SK-N-SH treated with all-trans-retinoic acid at 6 μM for 48 hours (cell line): ENCODE data around the gene NOXA1.

Experiments
- ATAC-seq: fragments of 200-7000 bp; cut with Tn5 transposase; 3 replicates; pipeline ENCODE4 v1.9.1; 2020; ENCODE audit warnings: mild to moderate bottlenecking, moderate library complexity
- BACH2 ChIP-seq: fragments of 250-450 bp; sonication (Bioruptor Pico); IDR thresholded peaks from 2 replicates; pipeline ENCODE4 v1.9.0; 2021; ENCODE audit warnings: mild to moderate bottlenecking, borderline replicate concordance
- CSRNP3 ChIP-seq: fragments of 250-450 bp; sonication (Bioruptor Pico); IDR thresholded peaks from 2 replicates; pipeline ENCODE4 v1.5.1; 2021; ENCODE audit warnings: mild to moderate bottlenecking, moderate library complexity
- ESRRG ChIP-seq: fragments of 250-450 bp; sonication (Bioruptor Pico); IDR thresholded peaks from 2 replicates; pipeline ENCODE4 v1.6.1; 2021; ENCODE audit warnings: mild to moderate bottlenecking
- GLIS3 ChIP-seq: fragments of 250-450 bp; sonication (Bioruptor Pico); IDR thresholded peaks from 2 replicates; pipeline ENCODE4 v1.5.0; 2020; ENCODE audit warnings: mild to moderate bottlenecking, moderate library complexity
- ISL1 ChIP-seq: fragments of 250-450 bp; sonication (Bioruptor Pico); IDR thresholded peaks from 2 replicates; pipeline ENCODE4 v2.1.2; 2022; ENCODE audit warnings: mild to moderate bottlenecking, moderate library complexity
- OSR1 ChIP-seq: fragments of 250-450 bp; sonication (Bioruptor Pico); IDR thresholded peaks from 2 replicates; pipeline ENCODE4 v1.8.0; 2022; ENCODE audit warnings: moderate library complexity, mild to moderate bottlenecking, inconsistent platforms
- PATZ1 ChIP-seq: fragments of 250-450 bp; sonication (Bioruptor Pico); IDR thresholded peaks from 2 replicates; pipeline ENCODE4 v1.8.0; 2020; ENCODE audit warnings: mild to moderate bottlenecking, moderate library complexity, borderline replicate concordance
- POU6F1 ChIP-seq: fragments of 250-450 bp; sonication (Bioruptor Pico); IDR thresholded peaks from 2 replicates; pipeline ENCODE4 v1.8.0; 2021; ENCODE audit warnings: low read depth, mild to moderate bottlenecking, moderate library complexity, borderline replicate concordance
- PPARA ChIP-seq: fragments of 250-450 bp; sonication (Bioruptor Pico); IDR thresholded peaks from 2 replicates; pipeline ENCODE4 v1.5.0; 2020; ENCODE audit warnings: mild to moderate bottlenecking, borderline replicate concordance
- RARB ChIP-seq: fragments of 250-450 bp; sonication (Bioruptor Pico); IDR thresholded peaks from 2 replicates; pipeline ENCODE4 v1.8.0; 2021; ENCODE audit warnings: mild to moderate bottlenecking, moderate library complexity
- SNAI2 ChIP-seq: fragments of 250-450 bp; sonication (Bioruptor Pico); IDR thresholded peaks from 2 replicates; pipeline ENCODE4 v1.5.0; 2020; ENCODE audit warnings: mild to moderate bottlenecking, moderate library complexity
- TCF4 ChIP-seq: fragments of 250-450 bp; sonication (Bioruptor Pico); IDR thresholded peaks from 2 replicates; pipeline ENCODE4 v1.8.0; 2021; ENCODE audit warnings: mild to moderate bottlenecking, moderate library complexity, borderline replicate concordance
- TOX ChIP-seq: fragments of 250-450 bp; sonication (Bioruptor Pico); IDR thresholded peaks from 2 replicates; pipeline ENCODE4 v1.8.0; 2021; ENCODE audit warnings: mild to moderate bottlenecking, moderate library complexity, borderline replicate concordance
- ZC3H10 ChIP-seq: fragments of 250-450 bp; sonication (Bioruptor Pico); IDR thresholded peaks from 2 replicates; pipeline ENCODE4 v1.5.1; 2021; ENCODE audit warnings: mild to moderate bottlenecking, moderate library complexity
- ZFP3 ChIP-seq: fragments of 250-450 bp; sonication (Bioruptor Pico); IDR thresholded peaks from 2 replicates; pipeline ENCODE4 v1.5.0; 2020; ENCODE audit warnings: mild to moderate bottlenecking, moderate library complexity
- ZFP30 ChIP-seq: fragments of 450-650 bp; formaldehyde crosslinking; IDR thresholded peaks from 2 replicates; pipeline ENCODE4 v1.5.0; 2022; ENCODE audit warnings: mild to moderate bottlenecking, moderate library complexity
- ZNF565 ChIP-seq: fragments of 450-650 bp; formaldehyde crosslinking; conservative IDR thresholded peaks from 2 replicates; pipeline ENCODE4 v1.5.0; 2020; ENCODE audit warnings: low read depth, mild to moderate bottlenecking, moderate library complexity
- ZNF70 ChIP-seq: fragments of 450-650 bp; formaldehyde crosslinking; IDR thresholded peaks from 2 replicates; pipeline ENCODE4 v1.5.0; 2020; ENCODE audit warnings: mild to moderate bottlenecking, moderate library complexity
- ZNF8 ChIP-seq: fragments of 450-650 bp; formaldehyde crosslinking; IDR thresholded peaks from 2 replicates; pipeline ENCODE4 v1.5.0; 2020; ENCODE audit warnings: mild to moderate bottlenecking, moderate library complexity
- TF ChIP-seq, protein P1 (sequence below): fragments of 250-450 bp; sonication (Bioruptor Pico); IDR thresholded peaks from 2 replicates; pipeline ENCODE4 v1.5.1; 2020; ENCODE audit warnings: low read depth, mild to moderate bottlenecking, moderate library complexity
- TF ChIP-seq, protein P2 (sequence below): fragments of 250-450 bp; sonication (Bioruptor Pico); IDR thresholded peaks from 2 replicates; pipeline ENCODE4 v1.5.0; 2020; ENCODE audit warnings: mild to moderate bottlenecking, moderate library complexity

Gene NOXA1

GRCh38 chr9:137387114-137387890 is 35.9 kb upstream of the NOXA1 start:
- TF ChIP-seq ESRRG (CRISPR knock-in tag) (no peak), CSRNP3 (CRISPR knock-in tag) (no peak), SNAI2 (CRISPR knock-in tag) (no peak)
- TF ChIP-seq, protein P1, sequence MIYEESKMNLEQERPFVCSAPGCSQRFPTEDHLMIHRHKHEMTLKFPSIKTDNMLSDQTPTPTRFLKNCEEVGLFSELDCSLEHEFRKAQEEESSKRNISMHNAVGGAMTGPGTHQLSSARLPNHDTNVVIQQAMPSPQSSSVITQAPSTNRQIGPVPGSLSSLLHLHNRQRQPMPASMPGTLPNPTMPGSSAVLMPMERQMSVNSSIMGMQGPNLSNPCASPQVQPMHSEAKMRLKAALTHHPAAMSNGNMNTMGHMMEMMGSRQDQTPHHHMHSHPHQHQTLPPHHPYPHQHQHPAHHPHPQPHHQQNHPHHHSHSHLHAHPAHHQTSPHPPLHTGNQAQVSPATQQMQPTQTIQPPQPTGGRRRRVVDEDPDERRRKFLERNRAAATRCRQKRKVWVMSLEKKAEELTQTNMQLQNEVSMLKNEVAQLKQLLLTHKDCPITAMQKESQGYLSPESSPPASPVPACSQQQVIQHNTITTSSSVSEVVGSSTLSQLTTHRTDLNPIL: no peak
- ATAC-seq: no peak

DNA sequence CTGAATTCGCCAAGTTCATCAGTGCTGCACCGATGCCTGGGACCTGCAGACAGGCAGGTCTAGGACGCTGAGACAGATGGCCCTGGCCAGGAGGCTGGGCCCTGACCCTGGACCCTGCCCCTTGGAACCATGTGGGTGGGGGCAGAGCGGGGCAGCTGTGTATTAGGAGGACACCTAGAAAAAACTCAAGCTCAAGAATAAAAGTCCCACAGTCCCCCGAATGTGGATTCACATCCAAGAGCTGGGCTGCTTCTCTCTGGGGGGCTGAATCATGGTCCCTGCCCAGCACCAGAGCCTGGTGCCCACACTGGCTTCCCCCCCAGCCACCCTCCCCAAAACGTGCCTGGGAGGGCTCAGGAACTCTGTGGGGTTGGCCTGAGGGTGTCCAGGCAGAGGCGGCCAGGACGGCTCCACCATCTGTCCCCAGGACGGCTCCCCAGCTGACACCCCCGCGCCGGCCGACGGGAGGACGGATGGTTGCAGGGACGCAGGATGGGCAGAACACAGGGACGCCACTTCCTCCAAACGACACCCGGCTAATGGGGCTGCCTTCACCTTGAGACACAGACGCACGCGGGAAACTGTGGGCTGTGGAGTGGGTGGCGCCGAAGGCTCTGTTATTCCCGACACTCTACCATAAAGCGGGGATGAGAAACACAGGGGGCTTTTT is 35.2 kb upstream of the NOXA1 start:
- no peak for TF ChIP-seq PATZ1 (CRISPR knock-in tag)
- no peak for TF ChIP-seq ESRRG (CRISPR knock-in tag)
- TF ChIP-seq ZNF565 (CRISPR knock-in tag): no peak
- TF ChIP-seq OSR1: no peak
- no peak for TF ChIP-seq ZFP3 (CRISPR knock-in tag)
- TF ChIP-seq TOX (CRISPR knock-in tag): no peak
- TF ChIP-seq PPARA (CRISPR knock-in tag): no peak
- no peak for TF ChIP-seq ZNF8 (CRISPR knock-in tag)
- TF ChIP-seq, all 23 proteins: peak for 0
- ATAC-seq: no peak

GRCh38 chr9:137388589-137389427 is 34.4 kb upstream of the NOXA1 start:
- ATAC-seq: no peak

DNA sequence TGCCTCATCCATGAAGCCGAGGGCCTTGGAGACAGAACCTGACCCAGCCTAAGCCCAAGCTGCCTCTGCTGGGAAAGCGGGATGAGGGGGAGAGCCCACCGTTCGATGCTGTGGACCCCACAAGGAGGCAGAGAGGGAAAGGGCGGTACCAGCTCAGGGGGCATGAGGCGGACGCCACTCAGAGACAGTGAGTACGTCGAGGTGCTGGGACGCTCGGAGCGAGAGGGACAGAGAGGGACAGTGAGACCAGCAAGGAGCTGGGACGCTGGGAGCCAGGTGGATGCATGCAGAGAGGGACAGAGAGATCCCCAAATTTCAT is 33.8 kb upstream of the NOXA1 start:
- no peak for ATAC-seq
- TF ChIP-seq GLIS3 (CRISPR knock-in tag): no peak
- TF ChIP-seq ZNF70 (CRISPR knock-in tag): no peak
- TF ChIP-seq TCF4 (CRISPR knock-in tag): no peak
- no peak for TF ChIP-seq ZFP30 (CRISPR knock-in tag)
- no peak for TF ChIP-seq ISL1 (CRISPR knock-in tag)
- TF ChIP-seq BACH2 (CRISPR knock-in tag): no peak
- TF ChIP-seq ESRRG (CRISPR knock-in tag): no peak
- no peak for TF ChIP-seq RARB (CRISPR knock-in tag)
- TF ChIP-seq, protein P1: no peak
- no peak for TF ChIP-seq ZNF565 (CRISPR knock-in tag)
- TF ChIP-seq ZC3H10: no peak
- no peak for TF ChIP-seq ZFP3 (CRISPR knock-in tag)
- TF ChIP-seq POU6F1 (CRISPR knock-in tag): no peak

More at GRCh38 chr9:137388589-137389427, 34.4 kb upstream of the NOXA1 start:
- TF ChIP-seq, protein P2, sequence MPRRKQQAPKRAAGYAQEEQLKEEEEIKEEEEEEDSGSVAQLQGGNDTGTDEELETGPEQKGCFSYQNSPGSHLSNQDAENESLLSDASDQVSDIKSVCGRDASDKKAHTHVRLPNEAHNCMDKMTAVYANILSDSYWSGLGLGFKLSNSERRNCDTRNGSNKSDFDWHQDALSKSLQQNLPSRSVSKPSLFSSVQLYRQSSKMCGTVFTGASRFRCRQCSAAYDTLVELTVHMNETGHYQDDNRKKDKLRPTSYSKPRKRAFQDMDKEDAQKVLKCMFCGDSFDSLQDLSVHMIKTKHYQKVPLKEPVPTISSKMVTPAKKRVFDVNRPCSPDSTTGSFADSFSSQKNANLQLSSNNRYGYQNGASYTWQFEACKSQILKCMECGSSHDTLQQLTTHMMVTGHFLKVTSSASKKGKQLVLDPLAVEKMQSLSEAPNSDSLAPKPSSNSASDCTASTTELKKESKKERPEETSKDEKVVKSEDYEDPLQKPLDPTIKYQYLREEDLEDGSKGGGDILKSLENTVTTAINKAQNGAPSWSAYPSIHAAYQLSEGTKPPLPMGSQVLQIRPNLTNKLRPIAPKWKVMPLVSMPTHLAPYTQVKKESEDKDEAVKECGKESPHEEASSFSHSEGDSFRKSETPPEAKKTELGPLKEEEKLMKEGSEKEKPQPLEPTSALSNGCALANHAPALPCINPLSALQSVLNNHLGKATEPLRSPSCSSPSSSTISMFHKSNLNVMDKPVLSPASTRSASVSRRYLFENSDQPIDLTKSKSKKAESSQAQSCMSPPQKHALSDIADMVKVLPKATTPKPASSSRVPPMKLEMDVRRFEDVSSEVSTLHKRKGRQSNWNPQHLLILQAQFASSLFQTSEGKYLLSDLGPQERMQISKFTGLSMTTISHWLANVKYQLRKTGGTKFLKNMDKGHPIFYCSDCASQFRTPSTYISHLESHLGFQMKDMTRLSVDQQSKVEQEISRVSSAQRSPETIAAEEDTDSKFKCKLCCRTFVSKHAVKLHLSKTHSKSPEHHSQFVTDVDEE (CRISPR knock-in tag): no peak
